Measurements from ENCODE around the gene GMPR.

The GMPR gene

GRCh38 chr6:16313732-16314131, 75.3 kb downstream of the GMPR start:
- TF ChIP-seq CTCF (IDR thresholded peaks at IDR 0.05) = no peak

- TF ChIP-seq CTCF (IDR thresholded peaks at IDR 0.05) = no peak
Measured at GRCh38 chr6:16314296-16314695, 75.9 kb downstream of the GMPR start.

- peak; percentile 63 for TF ChIP-seq CTCF (IDR thresholded peaks at IDR 0.05)
Measured at GRCh38 chr6:16316741-16317251, 78.4 kb downstream of the GMPR start.

GRCh38 chr6:16318538-16318937, 80.2 kb downstream of the GMPR start:
- TF ChIP-seq CTCF (IDR thresholded peaks at IDR 0.05) = no peak

- TF ChIP-seq CTCF (IDR thresholded peaks at IDR 0.05) = no peak
Measured at GRCh38 chr6:16318953-16319720, 80.8 kb downstream of the GMPR start.

GRCh38 chr6:16319813-16320532, 81.6 kb downstream of the GMPR start:
- TF ChIP-seq CTCF (IDR thresholded peaks at IDR 0.05) = no peak

GRCh38 chr6:16320533-16321340, 82.3 kb downstream of the GMPR start:
- no peak for TF ChIP-seq CTCF (IDR thresholded peaks at IDR 0.05)

Data from LNCAP (cell line).